Brain pericyte (primary cell): ENCODE measurements around the gene SFT2D3.

Source experiments
- DNase-seq: peaks from one replicate; pipeline ENCODE4 v3.0.0-alpha.2; 2012; ENCODE audit warnings: low read depth, low spot score

Gene SFT2D3

GRCh38 chr2:127706215-127706990 is 5.1 kb downstream of the SFT2D3 start:
- no peak for DNase-seq

- no peak for DNase-seq
These were observed 6.8 kb downstream of the SFT2D3 start for GRCh38 chr2:127707890-127708648.

DNA sequence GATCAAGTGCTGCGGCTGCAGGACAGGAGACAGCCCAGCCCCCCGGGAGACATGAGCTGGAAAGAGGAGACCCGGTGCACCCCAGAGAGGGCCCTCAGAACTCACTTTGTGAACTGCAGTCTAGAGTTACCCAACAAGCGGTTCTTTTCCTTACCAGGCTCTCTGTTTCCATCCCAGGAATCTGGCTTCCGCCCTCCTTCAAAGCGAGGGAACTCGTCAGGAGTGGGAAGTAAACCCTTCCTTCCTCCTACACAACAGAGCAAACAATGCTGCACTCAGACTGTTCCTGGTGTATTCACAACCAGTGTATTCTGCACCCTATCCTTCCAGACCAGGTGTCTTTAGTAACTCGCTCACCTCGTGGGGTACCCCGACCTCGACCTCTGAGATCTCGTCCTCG is 8.0 kb downstream of the SFT2D3 start:
- DNase-seq: no peak

DNA sequence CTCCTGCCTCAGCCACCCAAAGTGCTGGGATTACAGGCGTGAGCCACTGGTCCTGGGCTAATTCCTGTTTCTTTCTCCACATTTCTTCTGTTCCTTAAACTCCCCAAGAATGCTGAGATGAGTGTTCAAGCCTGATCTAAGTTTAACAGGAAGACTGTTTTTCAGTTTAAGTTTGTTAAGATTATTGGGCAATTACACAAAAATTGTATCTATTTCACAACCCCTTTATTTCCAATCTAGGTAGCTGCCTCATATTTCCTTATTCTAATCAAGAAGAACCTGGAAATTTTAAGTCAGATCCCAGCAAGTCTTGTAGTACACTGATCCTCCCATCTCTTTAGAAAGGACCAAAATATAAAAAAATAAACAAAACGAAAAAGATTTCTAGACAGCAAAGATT is 11.7 kb downstream of the SFT2D3 start:
- no peak for DNase-seq

DNA sequence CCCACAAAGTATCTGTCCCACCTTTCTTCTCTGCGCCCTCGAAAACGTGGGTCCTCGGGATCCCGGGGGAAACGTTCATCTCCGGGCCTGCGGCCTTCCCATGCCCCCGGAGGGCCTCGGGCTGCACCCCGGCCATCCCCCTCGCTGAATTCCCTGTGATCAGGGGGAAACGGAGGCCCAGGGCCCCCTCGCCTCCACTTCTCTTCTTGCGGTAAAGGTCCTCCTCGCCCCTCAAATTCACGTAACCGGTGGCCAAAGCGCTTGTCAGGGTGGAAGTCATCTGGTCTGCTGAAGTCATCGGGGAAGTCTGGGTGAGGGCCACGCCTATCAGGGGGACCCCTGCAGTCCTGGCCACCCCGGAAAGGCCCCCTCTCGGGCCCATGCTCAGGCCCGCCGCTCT is 12.3 kb downstream of the SFT2D3 start:
- no peak for DNase-seq

DNA sequence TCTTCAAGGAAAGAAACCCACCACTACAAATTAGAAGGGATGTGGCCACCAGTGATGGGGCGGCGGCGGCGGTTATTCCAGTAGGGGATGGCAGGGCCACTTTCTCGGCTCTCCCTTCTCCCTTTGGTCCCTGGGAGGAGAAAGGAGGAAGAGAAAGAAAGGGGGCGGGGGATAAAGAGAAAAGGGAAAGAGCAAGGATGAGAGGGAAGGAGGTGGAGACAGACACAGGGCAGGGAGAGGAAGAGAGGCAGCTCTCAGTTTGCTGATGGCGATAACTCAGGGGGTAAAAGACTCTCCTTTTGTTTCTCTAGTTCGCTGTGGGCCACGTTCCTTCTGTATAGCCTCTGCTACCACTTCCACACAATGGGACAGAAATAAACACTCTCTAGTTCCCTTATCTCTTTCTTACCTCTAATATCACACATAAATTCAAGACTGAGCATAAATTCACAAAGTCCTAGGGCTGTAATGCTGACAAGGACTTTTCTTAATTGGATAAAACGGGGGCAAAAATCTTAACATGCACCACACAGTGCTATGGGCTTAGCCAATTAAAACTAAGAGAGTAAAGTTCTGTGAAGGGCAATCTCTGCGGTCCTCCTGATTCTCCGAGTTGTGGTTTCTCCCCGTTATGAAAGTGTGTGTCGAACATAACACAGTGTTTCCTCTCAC is 14.6 kb downstream of the SFT2D3 start:
- DNase-seq: no peak

DNA sequence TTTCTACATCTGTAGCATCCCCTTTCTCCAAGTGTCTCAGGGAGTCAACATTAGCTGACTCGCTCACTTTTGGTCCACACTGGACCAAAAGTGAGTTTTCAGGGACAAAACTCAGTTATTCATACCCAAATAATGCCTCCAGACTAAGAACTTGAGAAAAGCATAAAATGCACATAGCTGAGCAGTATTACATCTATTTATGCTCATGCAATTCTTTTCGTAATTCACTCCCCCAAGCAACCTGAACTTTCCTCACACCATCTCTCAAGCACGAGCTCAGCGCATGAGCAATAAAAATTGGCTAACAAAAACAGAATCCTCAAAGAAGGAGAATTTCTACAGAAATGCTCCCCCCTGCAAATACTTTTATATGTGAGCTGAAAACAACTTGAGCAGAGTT is 17.0 kb downstream of the SFT2D3 start:
- DNase-seq: no peak

DNA sequence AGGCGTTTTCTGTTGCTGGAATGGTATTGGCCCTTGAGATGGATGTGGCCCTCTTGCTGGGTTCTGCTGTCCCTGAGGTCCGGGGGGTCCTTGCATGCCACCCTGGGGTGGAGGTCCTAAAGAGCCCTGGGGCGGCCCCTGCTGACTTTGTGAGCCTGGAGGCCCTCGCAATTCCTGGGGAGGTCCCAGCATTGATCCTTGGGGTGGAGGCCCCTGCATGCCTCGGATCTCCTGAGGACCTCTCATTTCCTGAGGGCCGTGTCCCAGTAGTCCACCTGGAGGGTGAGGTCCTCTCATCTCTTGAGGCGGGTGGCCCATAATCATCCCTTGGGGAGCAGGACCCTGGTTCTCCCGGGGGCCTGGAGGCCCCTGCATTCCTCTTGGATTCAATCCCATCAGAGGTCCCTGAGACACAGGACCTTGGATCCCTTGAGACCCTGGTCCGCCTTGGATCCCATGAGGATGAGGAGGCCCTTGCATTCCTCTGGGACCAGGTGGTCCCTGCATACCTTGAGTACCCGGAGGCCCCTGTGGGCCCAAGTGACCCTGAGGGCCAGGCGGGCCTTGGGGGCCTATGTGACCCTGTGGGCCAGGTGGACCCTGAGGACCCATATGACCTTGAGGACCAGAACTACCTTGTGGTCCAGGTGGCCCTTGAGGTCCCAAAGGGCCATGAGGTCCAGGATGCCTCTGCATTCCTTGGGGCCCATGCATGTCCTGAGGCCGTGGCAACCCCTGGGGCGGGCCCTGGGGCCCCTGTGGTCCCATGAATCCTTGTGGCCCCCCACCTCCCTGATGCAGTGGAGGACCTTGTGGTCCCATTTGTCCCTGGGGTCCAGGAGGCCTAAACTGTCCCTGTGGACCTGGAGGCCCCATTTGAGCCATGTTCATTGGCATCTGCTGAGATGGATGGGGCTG is 18.3 kb downstream of the SFT2D3 start:
- no peak for DNase-seq

DNA sequence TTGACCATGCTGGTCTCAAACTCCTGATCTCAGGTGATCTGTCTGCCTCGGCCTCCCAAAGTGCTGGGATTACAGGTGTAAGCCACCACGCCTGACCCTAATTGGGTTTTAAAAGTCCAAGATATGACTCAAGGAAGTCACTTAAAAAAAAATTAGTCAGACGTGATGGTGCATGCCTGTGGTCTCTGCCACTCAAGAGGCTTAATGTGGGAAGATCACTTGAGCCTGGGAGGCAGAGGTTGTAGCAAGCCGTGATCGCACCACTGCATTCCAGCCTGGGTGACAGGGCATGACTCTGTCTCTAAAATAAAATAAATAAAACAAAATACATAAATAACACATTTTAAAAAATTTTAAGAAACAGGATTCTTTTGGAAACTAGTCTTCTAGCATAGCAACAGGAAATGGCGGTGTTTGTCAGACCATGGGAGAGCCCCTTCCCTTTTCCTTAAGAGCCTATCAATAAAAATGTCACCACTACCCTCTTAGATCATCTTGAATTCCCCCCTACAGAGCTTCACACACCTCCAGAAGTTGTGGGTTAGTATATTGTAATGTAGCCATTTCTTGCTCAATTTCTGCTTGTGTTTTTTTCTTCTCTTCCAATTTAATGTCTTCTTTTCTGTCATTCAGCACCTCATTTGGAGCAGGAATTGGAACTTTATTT is 20.1 kb downstream of the SFT2D3 start:
- no peak for DNase-seq

DNA sequence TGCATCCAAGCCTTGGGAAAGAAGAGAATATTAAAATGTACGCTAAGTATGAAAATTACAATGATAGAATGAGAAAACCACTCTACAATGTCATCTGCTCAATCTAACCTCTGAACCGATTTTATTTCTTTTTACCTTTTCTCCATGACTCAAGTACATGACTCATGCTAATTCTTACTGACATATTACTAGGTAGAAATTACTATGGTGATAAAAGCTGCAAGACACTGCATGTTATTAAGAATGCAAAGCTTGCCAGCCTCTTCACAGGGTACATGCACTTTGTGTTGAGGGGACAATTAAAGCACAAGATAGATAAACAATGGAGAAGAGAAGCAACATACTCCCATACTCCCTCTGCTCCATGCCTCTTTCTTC is 20.7 kb downstream of the SFT2D3 start:
- no peak for DNase-seq

- DNase-seq: no peak
These were observed 21.5 kb downstream of the SFT2D3 start for GRCh38 chr2:127722807-127723206.

DNA sequence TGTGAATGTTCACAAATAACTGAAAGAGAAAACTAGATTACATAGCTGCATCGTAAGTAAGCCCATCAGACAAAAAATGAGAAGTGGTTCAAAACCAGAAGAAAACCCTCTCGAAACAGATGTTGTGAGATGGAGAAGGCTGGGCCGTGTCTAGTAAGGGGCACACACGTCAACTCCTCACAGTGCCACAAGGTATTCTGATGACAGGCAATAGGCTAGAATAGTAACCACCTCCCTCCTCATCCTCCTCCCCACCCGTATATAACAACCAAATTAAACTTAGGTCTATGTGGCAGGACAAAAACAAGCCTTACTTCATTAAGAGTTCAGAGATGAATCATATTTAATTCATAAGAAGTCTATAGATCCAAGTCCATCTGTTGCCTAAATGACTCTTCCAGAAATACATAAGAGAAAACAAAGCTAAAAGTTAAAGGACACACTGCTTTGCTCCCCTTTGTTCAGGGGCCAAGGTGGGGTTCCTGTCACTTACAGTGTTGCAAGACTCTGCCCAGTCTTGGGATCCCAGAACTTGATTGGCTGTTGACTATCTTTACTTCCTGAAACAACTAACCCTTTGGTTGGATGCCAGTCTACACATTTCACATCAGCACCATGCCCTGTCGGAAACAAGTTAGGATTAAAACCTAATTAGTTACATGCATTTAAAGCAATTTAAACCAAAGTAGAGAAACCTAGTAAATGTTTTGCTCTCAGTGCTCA is 25.0 kb downstream of the SFT2D3 start:
- DNase-seq: no peak

- DNase-seq: no peak
These were observed 32.0 kb downstream of the SFT2D3 start for GRCh38 chr2:127733113-127733815.

DNA sequence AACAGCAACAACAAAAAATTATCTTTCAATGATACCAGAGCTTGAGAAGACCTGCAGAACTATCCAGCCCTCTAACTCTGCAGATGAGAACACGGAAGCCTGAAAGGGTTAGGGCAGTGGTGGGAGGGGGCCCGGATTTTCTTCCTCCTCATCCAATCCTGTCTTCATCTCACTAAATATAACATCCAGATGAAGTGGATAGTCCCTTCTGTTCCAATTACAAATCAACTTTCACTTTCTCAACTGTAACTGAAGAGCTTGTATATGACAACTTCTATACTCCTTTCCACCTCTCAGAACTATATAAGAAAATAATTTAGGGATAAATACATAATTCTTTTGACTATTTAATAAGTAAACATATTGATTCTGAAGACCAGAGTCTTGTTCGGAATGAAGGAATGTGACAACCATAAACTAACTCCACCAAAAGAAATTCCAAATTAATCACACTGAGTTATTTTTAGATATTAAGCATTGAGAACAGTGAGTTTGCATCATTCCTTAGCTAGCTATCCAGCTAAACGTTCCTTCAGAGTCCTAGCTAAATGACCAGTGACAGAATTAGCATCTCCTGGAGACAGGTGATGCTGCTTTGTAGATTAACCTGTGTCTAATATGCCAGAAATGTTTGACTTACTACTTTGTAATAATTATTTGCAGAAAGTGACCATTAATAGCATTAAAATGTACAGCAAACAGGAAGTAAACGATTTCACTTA is 32.7 kb downstream of the SFT2D3 start:
- DNase-seq: no peak

GRCh38 chr2:127735044-127735443 is 33.7 kb downstream of the SFT2D3 start:
- DNase-seq: no peak

DNA sequence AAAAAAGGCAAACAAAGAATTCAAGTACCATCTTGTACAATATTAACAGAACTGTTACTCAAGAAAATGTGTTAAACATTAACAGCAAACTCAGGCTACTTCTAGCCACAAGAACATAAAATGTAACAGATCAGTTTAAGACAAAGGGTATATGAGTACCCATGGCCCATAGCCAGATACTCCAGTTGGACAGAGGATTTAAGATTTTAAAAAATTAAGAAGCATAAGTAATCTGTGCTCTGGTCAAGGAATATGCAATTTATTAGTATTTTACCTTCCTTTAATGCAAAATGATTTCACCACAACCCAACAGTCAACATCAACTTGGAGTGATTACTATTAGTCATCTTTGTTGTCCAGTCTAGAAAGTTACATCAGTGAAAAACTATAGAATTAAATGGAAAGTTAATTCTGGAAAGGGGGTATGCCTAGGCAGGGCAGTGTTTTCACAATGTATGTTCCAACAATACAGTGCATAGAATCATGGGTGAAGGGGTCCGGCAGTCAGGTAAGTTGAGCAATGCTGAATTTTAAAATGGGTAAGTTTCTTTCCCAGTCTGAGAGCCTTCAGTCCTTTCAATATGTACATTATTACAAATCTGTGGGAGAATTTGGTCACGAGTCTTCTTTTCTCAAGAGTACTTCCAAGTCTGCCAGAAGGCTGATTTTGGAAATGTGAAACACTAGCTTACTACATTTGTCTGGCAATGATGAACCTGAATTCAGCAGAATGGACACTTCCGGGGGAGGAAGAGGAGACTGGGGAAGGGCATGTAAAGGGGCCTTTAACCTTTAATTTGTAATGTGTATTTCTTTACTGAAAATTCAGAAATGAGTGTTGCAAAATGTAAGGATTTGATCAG is 34.5 kb downstream of the SFT2D3 start:
- DNase-seq: no peak

DNA sequence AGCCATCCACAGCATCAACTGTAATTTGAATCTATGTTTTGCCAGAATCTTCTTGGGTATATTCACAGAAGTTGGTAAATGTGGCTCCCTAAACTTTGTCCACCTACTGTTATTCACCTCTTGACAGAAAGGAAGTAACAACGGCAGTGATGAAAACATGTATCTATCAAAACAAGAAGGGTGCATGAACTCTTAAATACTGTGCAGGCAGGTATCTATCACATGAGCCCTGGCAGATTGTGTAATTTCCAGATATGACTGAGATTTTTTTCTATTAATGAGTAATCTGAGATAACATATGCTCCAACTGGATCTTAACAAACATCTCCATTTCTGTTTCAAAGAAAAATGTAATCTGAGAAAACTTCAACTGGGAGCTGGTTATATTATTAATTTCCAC is 36.6 kb downstream of the SFT2D3 start:
- DNase-seq: no peak

- DNase-seq: no peak
These were observed 38.5 kb downstream of the SFT2D3 start for GRCh38 chr2:127739800-127740199.
